ENCODE measurements around the gene ALK. TPM values are rescaled to one million over a fixed set of nuclear protein-coding genes. Genes with fewer than 3 reads are reported as not detected.

Gene ALK
- total RNA-seq, 1 donor from 2014 or later, result not detected

DNA sequence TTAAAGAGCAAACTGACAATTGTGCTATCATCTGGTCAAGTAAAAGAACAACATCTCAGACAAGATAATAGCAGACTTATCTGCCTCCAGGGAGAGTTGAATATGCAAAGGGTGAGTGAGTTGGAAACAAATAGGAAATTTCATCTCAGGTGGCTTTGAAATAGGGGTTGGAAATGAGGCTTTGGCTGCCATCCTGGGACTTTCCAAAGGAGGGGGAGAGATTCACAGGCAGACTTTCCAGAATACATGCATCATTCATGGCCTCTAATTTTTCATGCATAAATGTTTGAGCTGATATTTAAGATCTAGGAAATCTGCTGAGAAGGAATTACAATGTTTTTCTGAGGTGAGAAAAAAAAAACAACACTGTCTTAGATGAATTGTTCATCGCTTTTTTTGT lies 300.5 kb downstream of the ALK start:
- H3K36me3 Mint-ChIP-seq (ENCODE audit: low read depth), result no peaks in the 10 kb centered on the region
- H3K27me3 Mint-ChIP-seq (ENCODE audit: insufficient read depth), result peaks cover 2% of the 10 kb centered on the region
- no peaks in the 10 kb centered on the region for H3K4me1 Mint-ChIP-seq (ENCODE audit: low read depth)
- H3K4me3 Mint-ChIP-seq, result no peak overlapping the region
- intact Hi-C loops (cut with micrococcal nuclease), result no loop called here
- H3K9me3 Mint-ChIP-seq, result no peaks in the 10 kb centered on the region
- DNase-seq (ENCODE audit: low spot score), result no peak
- H3K27ac Mint-ChIP-seq, result no peak overlapping the region

DNA sequence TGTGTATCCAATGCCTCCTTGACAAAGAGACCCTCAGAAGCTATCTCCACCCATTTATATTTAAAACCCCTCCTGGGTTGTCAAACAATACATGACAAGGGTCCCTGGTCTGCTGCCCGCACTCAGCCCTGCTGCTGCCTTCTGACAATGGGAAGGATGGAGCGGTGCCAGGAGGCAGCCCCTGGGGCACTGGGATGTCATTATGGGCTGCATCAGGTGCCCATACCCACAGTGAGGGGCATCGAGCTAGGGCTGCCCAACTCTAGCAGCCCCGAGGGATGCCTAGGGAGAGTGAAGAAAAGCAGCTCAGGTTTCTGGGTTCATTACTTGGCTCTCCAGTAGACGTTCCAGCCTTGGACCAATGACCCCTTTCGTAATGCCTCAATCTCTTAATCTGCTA lies 301.7 kb downstream of the ALK start:
- no peak for DNase-seq (ENCODE audit: low spot score)
- no peaks in the 10 kb centered on the region for H3K36me3 Mint-ChIP-seq (ENCODE audit: low read depth)
- intact Hi-C loops (cut with micrococcal nuclease), result no loop called here
- H3K4me3 Mint-ChIP-seq, result no peak overlapping the region
- H3K27ac Mint-ChIP-seq, result no peak overlapping the region
- H3K27me3 Mint-ChIP-seq (ENCODE audit: insufficient read depth), result peaks cover 3% of the 10 kb centered on the region
- H3K9me3 Mint-ChIP-seq, result no peaks in the 10 kb centered on the region
- no peaks in the 10 kb centered on the region for H3K4me1 Mint-ChIP-seq (ENCODE audit: low read depth)

DNA sequence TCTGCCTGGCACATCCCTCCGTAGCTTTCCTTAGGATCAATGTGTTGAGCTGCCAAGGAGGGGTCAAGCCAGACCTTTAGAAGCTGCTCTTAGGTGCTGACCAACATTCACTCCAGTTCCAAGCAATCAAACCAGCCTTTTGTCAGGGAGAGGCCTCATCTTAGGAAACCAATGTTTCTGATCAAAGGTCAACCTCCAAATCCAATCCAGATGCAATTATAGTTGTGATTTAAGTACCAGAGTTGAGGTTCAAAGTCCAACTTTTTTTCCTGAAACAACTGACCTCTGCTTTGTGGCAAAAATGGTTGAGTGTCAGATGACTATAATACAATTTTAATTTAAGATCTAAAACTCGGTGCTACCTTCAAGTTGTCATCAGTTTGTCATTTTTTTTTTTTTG lies 303.4 kb downstream of the ALK start:
- Mint-ChIP-seq H3K4me3 (no peak overlapping the region), H3K36me3 (ENCODE audit: low read depth) (no peaks in the 10 kb centered on the region), H3K9me3 (no peaks in the 10 kb centered on the region), H3K4me1 (ENCODE audit: low read depth) (no peaks in the 10 kb centered on the region), H3K27ac (no peak overlapping the region), H3K27me3 (ENCODE audit: insufficient read depth) (peaks cover 5% of the 10 kb centered on the region)
- DNase-seq (ENCODE audit: low spot score), result no peak
- intact Hi-C loops (cut with micrococcal nuclease), result no loop called here

DNA sequence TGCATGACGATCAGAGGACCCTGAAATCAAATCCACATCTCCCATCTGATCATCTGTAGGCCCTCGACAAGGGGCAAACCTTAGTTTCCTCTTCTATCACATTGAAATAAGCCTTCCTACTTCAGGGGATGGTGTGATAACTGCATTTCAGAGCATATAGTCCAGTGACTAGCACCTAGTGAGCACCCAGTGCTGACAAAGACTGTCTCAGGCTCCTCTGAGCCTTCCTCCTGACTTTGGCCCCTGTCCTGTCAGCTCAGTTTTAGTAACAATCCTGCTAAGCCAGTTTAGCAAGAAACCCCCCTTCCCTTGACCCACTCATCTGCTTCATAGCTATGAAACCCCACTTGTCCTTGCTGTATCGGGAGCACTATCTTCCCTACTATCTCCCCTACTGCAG lies 304.0 kb downstream of the ALK start:
- no peak for DNase-seq (ENCODE audit: low spot score)

DNA sequence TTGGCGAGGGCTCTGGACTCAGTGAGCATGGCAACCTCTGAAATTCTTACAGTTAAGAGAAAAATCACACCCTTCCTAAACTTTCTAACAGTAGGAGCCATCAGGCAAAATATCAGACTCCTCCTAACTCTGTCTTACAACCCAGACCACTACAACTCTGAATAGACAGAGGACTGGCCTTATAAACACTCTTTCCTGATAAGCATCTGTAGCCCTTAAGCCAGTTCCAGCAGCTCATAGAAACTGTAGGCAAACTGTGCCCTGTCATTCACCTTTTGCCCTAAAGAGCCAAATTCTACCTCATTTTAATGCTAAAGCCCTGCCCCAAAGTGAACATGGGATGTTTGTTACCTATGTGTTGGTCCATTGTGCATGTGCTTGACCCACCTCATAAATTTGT lies 304.8 kb downstream of the ALK start:
- intact Hi-C loops (cut with micrococcal nuclease), result no loop called here
- no peak for DNase-seq (ENCODE audit: low spot score)
- H3K4me1 Mint-ChIP-seq (ENCODE audit: low read depth), result no peaks in the 10 kb centered on the region
- H3K4me3 Mint-ChIP-seq, result no peak overlapping the region
- no peak overlapping the region for H3K27ac Mint-ChIP-seq
- peaks cover 5% of the 10 kb centered on the region for H3K27me3 Mint-ChIP-seq (ENCODE audit: insufficient read depth)
- no peaks in the 10 kb centered on the region for H3K36me3 Mint-ChIP-seq (ENCODE audit: low read depth)
- H3K9me3 Mint-ChIP-seq, result no peaks in the 10 kb centered on the region

More for the DNA sequence above, 304.0 kb downstream of the ALK start:
- Mint-ChIP-seq H3K36me3 (ENCODE audit: low read depth) (no peaks in the 10 kb centered on the region), H3K4me1 (ENCODE audit: low read depth) (no peaks in the 10 kb centered on the region), H3K9me3 (no peaks in the 10 kb centered on the region), H3K27ac (no peak overlapping the region), H3K27me3 (ENCODE audit: insufficient read depth) (peaks cover 5% of the 10 kb centered on the region), H3K4me3 (no peak overlapping the region)
- intact Hi-C loops (cut with micrococcal nuclease), result no loop called here

DNA sequence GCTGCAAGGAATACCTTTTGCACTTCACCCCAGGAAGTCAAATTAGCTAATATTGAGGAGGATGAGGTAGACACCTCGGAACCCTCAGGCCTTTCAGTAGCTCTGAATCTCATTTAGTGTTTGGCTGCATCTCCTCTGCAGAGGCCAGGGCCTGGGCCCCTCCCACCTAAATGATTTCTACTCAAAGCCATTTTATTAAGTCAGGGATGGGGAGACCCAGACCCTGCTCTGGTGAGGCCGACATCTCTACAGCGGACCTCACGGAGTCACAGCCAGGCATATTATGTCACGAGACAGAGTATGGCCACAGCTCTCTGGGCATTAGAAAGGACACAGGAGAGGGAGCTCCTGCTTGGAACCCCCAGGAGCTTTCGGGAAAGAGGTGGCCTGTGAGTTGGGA lies 305.5 kb downstream of the ALK start:
- no peak overlapping the region for H3K27ac Mint-ChIP-seq
- DNase-seq (ENCODE audit: low spot score), result no peak
- H3K36me3 Mint-ChIP-seq (ENCODE audit: low read depth), result no peaks in the 10 kb centered on the region
- intact Hi-C loops (cut with micrococcal nuclease), result no loop called here
- H3K4me1 Mint-ChIP-seq (ENCODE audit: low read depth), result no peaks in the 10 kb centered on the region
- H3K27me3 Mint-ChIP-seq (ENCODE audit: insufficient read depth), result peaks cover 5% of the 10 kb centered on the region
- H3K4me3 Mint-ChIP-seq, result no peak overlapping the region
- no peaks in the 10 kb centered on the region for H3K9me3 Mint-ChIP-seq

DNA sequence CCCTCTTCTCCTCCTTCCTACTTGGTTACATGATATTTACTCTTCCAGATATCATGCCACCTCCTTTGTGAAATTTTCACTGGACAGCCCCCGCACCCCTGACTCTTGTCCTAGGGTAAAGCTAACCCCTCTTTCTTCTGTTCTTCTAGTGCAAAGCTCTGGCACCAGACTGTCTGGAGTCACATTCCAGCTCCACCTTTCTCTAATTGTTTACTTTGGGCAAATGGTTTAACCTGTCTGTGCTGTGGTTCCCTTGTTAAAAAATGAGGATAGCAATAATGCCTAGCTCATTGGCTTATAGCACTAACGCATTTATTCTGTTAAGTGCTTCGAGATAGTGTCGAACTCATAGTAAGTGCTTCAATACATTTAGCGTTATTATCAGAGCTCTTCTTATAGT lies 306.2 kb downstream of the ALK start:
- no peaks in the 10 kb centered on the region for H3K4me1 Mint-ChIP-seq (ENCODE audit: low read depth)
- no peak for DNase-seq (ENCODE audit: low spot score)
- no peak overlapping the region for H3K4me3 Mint-ChIP-seq
- H3K9me3 Mint-ChIP-seq, result no peaks in the 10 kb centered on the region
- no peaks in the 10 kb centered on the region for H3K36me3 Mint-ChIP-seq (ENCODE audit: low read depth)
- intact Hi-C loops (cut with micrococcal nuclease), result no loop called here
- H3K27ac Mint-ChIP-seq, result no peak overlapping the region
- peaks cover 5% of the 10 kb centered on the region for H3K27me3 Mint-ChIP-seq (ENCODE audit: insufficient read depth)

DNA sequence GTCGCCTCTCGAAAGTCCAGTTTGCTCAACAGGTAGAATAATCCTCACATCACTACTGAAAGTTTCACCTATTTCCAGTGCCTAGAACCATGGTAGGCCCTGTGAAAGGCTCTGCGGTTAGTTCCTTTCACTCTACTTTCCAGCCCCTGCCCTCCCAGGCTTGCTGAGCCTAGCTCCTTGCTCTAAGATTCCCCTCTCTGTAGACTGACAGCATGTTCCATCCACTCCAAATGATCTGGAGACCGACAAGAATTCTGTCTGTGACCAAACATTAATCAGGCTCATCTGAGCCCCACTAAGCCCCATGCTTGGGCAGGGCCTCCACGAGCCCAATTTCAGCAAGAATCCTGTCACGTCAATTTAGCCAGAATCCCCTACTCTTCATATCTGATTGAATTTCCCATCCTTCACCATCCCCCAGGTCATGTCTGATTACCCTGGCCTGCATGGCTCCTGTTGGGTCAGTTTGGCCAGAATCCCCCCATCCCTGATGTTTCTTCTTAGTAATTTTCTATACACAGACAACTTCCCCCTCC lies 307.0 kb downstream of the ALK start:
- intact Hi-C loops (cut with micrococcal nuclease), result no loop called here
- no peak for DNase-seq (ENCODE audit: low spot score)
- no peaks in the 10 kb centered on the region for H3K4me1 Mint-ChIP-seq (ENCODE audit: low read depth)
- H3K36me3 Mint-ChIP-seq (ENCODE audit: low read depth), result no peaks in the 10 kb centered on the region
- H3K9me3 Mint-ChIP-seq, result no peaks in the 10 kb centered on the region
- H3K27me3 Mint-ChIP-seq (ENCODE audit: insufficient read depth), result peaks cover 3% of the 10 kb centered on the region
- no peak overlapping the region for H3K4me3 Mint-ChIP-seq
- H3K27ac Mint-ChIP-seq, result no peak overlapping the region

DNA sequence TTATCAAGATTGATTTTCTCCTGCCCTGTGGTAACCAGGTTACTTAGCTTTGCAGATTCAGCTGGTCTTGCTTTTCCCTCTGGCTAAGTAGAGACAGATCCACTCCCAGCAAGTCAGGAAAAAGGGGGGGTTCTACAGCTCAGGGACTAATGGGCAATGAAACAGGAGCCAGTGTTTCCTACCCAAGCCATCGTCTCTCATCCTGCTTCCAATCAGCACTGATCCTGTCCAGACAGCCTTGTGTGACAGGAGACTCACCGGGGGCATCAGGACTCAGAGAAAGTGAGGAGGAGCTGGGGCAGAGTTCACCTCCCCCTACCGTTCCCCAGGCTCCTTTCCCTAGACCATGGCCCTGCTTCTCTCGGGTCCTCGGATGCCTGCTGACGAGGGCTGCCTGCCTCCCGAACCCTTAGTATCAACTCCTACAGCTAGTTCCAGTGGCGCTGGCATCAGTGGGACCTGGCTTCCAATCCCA lies 307.6 kb downstream of the ALK start:
- H3K27me3 Mint-ChIP-seq (ENCODE audit: insufficient read depth), result peaks cover 3% of the 10 kb centered on the region
- H3K27ac Mint-ChIP-seq, result no peak overlapping the region
- no peak for DNase-seq (ENCODE audit: low spot score)
- intact Hi-C loops (cut with micrococcal nuclease), result no loop called here
- no peak overlapping the region for H3K4me3 Mint-ChIP-seq
- H3K36me3 Mint-ChIP-seq (ENCODE audit: low read depth), result no peaks in the 10 kb centered on the region
- no peaks in the 10 kb centered on the region for H3K4me1 Mint-ChIP-seq (ENCODE audit: low read depth)
- no peaks in the 10 kb centered on the region for H3K9me3 Mint-ChIP-seq

DNA sequence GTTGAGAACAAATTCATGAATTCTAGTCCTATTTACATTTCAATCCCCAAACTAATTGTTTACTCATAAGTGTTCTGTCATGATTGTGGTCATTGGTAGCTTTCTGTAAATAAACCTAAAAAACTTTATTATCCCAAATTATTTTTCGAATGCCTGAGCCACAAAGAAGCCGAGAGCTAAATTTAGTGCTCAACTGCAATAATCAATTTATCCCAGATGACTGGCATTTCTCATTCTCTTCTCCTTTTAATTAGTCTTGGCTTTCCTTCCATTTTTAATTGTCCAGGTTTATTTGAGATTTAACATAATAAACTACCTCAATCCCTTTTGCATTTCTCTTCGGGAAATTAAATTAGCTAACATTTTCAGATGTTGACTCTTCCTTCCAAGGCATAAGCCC lies 308.3 kb downstream of the ALK start:
- Mint-ChIP-seq H3K27ac (no peak overlapping the region), H3K36me3 (ENCODE audit: low read depth) (no peaks in the 10 kb centered on the region), H3K27me3 (ENCODE audit: insufficient read depth) (peaks cover 3% of the 10 kb centered on the region), H3K4me3 (no peak overlapping the region), H3K9me3 (no peaks in the 10 kb centered on the region), H3K4me1 (ENCODE audit: low read depth) (no peaks in the 10 kb centered on the region)
- intact Hi-C loops (cut with micrococcal nuclease), result no loop called here
- no peak for DNase-seq (ENCODE audit: low spot score)

DNA sequence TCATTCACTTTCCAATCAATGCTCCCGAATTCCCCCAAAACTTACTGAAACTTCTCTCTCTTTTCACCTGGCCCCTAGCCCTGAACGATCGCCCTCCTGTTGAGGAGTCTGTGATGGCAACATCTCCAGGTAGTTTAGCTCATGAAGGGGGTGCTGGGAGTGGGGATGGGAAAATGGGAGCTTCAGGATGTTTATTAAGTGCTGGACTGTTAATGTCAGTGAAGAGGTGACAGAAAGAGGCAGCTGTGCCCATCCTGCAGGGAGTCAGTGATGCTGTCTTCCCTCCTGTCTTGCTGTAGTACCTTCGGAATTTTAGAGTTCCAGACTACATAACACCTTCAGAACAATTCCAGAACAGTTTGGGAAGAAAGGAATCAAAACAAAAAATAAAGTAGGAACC lies 308.8 kb downstream of the ALK start:
- Mint-ChIP-seq H3K27me3 (ENCODE audit: insufficient read depth) (peaks cover 3% of the 10 kb centered on the region), H3K36me3 (ENCODE audit: low read depth) (no peaks in the 10 kb centered on the region), H3K4me3 (no peak overlapping the region), H3K27ac (no peak overlapping the region), H3K4me1 (ENCODE audit: low read depth) (no peaks in the 10 kb centered on the region), H3K9me3 (no peaks in the 10 kb centered on the region)
- DNase-seq (ENCODE audit: low spot score), result no peak
- intact Hi-C loops (cut with micrococcal nuclease), result no loop called here

DNA sequence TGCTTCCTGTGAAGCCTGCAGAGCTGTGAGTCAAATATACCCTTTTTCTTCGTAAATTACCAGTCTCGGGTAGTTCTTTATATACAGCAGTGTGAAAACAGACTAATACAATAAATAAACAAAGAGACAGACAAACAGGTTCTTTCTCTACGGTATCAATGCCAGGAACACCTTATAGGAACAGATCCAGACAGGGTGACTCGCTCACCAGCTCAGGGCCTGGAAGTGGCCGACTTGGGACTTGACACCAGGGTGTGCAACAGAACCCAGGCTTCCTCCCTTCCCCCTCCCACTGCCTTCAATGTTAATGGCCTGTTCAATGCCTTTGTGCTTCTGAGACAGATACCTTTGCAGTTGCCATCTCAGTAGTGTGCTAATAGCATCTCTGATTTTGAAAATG lies 309.5 kb downstream of the ALK start:
- Mint-ChIP-seq H3K4me1 (ENCODE audit: low read depth) (peaks cover 6% of the 10 kb centered on the region), H3K4me3 (no peak overlapping the region), H3K36me3 (ENCODE audit: low read depth) (no peaks in the 10 kb centered on the region), H3K9me3 (no peaks in the 10 kb centered on the region), H3K27me3 (ENCODE audit: insufficient read depth) (peaks cover 6% of the 10 kb centered on the region), H3K27ac (no peak overlapping the region)
- intact Hi-C loops (cut with micrococcal nuclease), result no loop called here
- no peak for DNase-seq (ENCODE audit: low spot score)

DNA sequence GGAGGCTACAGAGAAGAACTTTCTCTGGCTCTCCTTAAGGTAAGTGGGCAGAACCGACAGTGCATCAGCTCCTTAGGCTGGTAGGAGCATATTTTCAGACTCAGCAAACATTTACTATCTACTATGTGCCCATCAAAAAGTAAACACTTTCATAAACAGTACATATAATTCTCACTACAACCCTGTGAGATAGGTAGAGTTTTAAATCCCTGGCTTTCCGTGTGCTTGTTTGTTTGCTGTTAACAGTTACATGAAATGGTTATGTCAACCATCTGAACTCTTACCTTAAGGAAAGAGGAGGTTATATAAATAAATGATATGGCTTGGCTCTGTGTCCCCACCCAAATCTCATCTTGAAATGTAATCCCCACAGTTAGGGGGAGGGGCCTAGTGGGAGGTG lies 310.1 kb downstream of the ALK start:
- Mint-ChIP-seq H3K36me3 (ENCODE audit: low read depth) (no peaks in the 10 kb centered on the region), H3K27me3 (ENCODE audit: insufficient read depth) (peaks cover 6% of the 10 kb centered on the region)

DNA sequence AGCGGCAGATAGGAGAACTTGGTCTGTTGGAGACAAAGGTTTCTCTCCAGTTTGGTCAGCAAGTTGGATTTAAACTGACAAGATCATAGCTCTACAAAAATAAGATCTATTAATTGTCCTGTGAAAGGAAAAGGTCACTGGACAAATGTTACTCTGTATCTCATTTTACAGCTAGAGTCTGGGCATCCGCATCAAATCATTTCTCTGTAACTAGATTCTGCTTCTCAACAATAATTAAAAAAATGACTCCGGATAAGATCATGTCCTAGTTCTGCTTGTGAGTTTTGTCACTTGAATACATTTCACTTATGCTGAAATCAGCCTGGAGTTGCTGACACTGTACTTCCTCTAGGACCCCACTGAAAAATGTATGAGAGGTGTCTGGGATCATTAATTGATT lies 310.8 kb downstream of the ALK start:
- no peak overlapping the region for H3K4me3 Mint-ChIP-seq
- H3K9me3 Mint-ChIP-seq, result no peaks in the 10 kb centered on the region
- H3K27ac Mint-ChIP-seq, result no peak overlapping the region
- no peak for DNase-seq (ENCODE audit: low spot score)
- intact Hi-C loops (cut with micrococcal nuclease), result no loop called here
- peaks cover 8% of the 10 kb centered on the region for H3K4me1 Mint-ChIP-seq (ENCODE audit: low read depth)
- H3K27me3 Mint-ChIP-seq (ENCODE audit: insufficient read depth), result peaks cover 6% of the 10 kb centered on the region
- H3K36me3 Mint-ChIP-seq (ENCODE audit: low read depth), result no peaks in the 10 kb centered on the region

More for the DNA sequence above, 310.1 kb downstream of the ALK start:
- no peak overlapping the region for H3K27ac Mint-ChIP-seq
- DNase-seq (ENCODE audit: low spot score), result no peak
- no peak overlapping the region for H3K4me3 Mint-ChIP-seq
- intact Hi-C loops (cut with micrococcal nuclease), result no loop called here
- H3K9me3 Mint-ChIP-seq, result no peaks in the 10 kb centered on the region
- H3K4me1 Mint-ChIP-seq (ENCODE audit: low read depth), result peaks cover 8% of the 10 kb centered on the region
